Epithelial cell of esophagus (primary cell): ENCODE measurements around the gene HOXC6.
A peak's percentile ranks its signal among the peaks of the same experiment; 100 is the strongest.

Experiments used
- DNase-seq: peaks from one replicate; pipeline ENCODE4 v3.0.0; 2010; ENCODE audit warnings: low read depth
- H3K4me3 ChIP-seq: 2 replicates; pipeline ENCODE4 v1.5.1; 2011; ENCODE audit warnings: mild to moderate bottlenecking, low read length, control low read depth
- TF ChIP-seq, protein P1 (sequence below): IDR thresholded peaks from 2 replicates; pipeline ENCODE4 v1.5.1; 2011; ENCODE audit warnings: low read depth, mild to moderate bottlenecking, low read length, control low read depth, inconsistent platforms; ENCODE audit not compliant: insufficient read depth; ENCODE audit errors: missing control alignments

HOXC6 gene

GRCh38 chr12:54056110-54056509 is 27.9 kb downstream of the HOXC6 start:
- H3K4me3 ChIP-seq: no peak overlapping the region
- no peak for DNase-seq
- TF ChIP-seq, protein P1, sequence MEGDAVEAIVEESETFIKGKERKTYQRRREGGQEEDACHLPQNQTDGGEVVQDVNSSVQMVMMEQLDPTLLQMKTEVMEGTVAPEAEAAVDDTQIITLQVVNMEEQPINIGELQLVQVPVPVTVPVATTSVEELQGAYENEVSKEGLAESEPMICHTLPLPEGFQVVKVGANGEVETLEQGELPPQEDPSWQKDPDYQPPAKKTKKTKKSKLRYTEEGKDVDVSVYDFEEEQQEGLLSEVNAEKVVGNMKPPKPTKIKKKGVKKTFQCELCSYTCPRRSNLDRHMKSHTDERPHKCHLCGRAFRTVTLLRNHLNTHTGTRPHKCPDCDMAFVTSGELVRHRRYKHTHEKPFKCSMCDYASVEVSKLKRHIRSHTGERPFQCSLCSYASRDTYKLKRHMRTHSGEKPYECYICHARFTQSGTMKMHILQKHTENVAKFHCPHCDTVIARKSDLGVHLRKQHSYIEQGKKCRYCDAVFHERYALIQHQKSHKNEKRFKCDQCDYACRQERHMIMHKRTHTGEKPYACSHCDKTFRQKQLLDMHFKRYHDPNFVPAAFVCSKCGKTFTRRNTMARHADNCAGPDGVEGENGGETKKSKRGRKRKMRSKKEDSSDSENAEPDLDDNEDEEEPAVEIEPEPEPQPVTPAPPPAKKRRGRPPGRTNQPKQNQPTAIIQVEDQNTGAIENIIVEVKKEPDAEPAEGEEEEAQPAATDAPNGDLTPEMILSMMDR: no peak

GRCh38 chr12:54058128-54058768 is 30.0 kb downstream of the HOXC6 start:
- TF ChIP-seq, protein P1: no peak
- H3K4me3 ChIP-seq: no peak overlapping the region

GRCh38 chr12:54059668-54060067 is 31.4 kb downstream of the HOXC6 start:
- TF ChIP-seq, protein P1: no peak

More at GRCh38 chr12:54058128-54058768, 30.0 kb downstream of the HOXC6 start:
- no peak for DNase-seq

DNA sequence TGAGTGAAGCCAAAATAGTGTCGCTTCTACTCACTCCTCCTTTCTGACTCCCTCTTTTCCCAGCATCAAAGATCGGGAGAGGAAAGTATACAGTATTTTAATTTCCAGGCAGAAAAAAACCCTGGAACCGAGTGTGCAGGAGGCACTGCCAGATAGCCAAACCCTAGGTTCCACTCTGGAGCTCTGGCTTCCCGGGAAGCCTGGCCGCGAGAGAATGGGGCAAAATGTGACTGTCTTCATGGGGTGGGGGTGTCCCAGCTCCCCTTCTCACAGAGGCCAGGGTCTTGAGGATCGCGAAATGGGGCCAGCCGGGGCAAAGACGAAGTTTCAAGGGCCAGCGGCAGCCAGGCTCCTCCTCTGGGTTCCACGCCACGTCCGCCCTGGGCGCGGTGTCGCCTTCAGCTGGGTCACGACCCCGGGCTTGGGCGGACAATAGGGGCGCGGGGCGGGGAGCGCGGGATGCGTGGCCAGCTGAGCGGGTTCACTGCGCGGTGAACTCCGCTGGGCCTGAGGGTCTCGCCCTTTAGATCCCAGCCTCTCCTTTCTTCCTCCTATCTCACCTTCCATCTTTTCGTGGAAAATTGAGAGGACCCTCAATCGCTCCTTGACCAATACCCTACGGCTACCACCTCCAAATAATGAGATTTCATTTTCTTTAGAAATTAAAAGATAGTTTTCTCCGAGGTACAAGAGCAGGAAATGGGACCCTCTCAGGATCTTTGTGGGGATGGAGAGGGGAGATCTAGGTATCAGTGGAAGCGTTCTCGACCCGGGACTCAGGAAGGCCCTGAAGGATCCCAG is 32.1 kb downstream of the HOXC6 start:
- TF ChIP-seq, protein P1: no peak
- H3K4me3 ChIP-seq: no peak overlapping the region
- DNase-seq: no peak

More at GRCh38 chr12:54059668-54060067, 31.4 kb downstream of the HOXC6 start:
- no peak for DNase-seq
- no peak overlapping the region for H3K4me3 ChIP-seq

DNA sequence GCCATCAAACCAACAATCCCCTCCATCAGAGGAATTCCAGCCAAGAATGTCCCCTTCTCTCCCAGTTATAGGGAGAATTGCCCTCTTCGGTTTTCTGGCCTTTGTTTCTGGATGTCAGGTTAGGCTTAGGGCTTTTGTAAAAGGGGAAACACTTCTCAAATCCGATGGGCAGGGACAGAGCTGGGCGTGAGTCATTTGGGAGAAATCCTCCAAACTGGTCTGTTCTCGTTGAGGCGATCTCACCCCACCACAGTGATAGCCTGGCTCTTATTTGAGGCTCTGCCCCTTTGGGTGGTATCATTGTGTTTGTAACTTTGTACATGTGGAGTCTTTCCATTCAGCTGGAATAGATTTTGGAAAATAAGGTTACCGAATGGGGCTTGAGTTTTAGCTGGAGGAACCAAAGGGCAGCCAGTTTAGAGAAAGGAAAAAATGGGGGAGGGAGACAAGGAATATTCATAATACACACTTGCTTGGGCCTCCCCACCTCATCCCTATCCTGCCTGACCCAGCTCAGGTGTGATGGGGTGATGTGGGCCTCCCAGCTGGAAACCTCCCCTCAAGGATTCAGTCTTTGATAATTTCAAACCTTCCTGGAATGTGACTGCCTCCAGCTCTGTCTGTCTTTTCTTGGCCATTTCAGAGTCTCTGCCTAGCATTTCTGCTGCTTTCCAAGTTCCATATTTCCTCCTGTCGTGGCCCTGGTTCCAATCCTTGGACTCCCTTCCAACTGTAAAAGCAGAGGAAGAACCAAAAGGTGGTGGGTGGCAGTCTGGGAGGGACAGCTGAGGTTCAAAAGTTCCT is 32.9 kb downstream of the HOXC6 start:
- TF ChIP-seq, protein P1: no peak
- H3K4me3 ChIP-seq: no peak overlapping the region
- peak; percentile 34 for DNase-seq

DNA sequence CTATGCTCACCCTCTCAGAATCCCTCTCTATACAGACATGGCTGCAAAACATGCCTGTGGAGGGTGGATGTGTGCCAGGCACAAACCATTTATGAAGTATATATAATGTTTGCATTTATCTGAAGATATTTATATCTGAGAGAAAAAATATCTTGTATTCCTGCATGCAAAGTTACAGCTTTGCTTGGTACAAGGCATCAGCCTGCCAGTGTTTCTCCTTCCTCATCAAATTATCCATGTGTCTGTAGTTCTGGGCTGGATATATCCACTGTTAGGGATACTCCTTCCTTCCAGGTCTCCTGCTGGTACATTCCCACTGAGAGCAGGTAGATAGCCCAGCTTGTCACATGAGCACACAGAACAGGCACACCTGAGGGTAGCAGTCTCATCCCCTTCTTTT is 37.4 kb downstream of the HOXC6 start:
- TF ChIP-seq, protein P1: no peak
- no peak for DNase-seq
- H3K4me3 ChIP-seq: no peak overlapping the region
